ENCODE results near the gene ABHD12.

Gene ABHD12

DNA sequence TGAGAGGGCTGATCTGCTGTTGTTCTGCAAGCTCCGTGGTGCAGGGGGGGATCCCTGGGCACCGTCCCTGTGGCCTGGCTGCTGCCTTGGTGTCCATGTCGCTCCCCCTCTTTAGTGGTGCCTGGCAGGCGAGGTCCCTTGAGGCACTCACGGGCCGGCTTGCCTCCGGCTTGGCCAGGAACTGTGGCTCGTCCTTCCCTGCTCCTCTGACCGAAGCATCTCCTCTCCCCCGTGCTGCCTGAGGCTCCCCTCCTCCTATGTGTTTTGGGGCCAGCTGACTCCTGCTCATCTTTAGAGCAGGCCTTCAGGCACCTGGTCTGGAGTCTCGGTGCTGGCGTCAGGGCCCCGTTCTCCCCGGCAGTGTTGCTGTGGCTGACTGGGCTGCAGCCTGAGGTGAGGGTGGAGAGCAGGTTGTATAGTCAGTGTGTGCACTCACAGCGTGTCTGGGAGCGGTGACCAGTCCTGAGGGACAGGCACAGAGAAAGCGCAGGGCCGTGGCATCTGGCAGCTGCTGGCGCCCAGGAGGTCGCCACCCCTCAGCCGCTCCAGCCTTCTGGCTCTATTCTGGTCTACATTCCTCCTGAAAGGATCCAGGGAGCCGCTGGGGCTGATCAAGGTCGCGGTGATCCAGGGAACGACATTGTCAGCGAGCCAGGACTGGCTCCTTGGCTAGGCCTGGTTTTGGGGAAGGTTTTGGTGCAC lies 99.1 kb downstream of the ABHD12 start:
- DNase-seq (ENCODE audit: low read depth in 2 of 3, low spot score in 2 of 3): no peak

DNA sequence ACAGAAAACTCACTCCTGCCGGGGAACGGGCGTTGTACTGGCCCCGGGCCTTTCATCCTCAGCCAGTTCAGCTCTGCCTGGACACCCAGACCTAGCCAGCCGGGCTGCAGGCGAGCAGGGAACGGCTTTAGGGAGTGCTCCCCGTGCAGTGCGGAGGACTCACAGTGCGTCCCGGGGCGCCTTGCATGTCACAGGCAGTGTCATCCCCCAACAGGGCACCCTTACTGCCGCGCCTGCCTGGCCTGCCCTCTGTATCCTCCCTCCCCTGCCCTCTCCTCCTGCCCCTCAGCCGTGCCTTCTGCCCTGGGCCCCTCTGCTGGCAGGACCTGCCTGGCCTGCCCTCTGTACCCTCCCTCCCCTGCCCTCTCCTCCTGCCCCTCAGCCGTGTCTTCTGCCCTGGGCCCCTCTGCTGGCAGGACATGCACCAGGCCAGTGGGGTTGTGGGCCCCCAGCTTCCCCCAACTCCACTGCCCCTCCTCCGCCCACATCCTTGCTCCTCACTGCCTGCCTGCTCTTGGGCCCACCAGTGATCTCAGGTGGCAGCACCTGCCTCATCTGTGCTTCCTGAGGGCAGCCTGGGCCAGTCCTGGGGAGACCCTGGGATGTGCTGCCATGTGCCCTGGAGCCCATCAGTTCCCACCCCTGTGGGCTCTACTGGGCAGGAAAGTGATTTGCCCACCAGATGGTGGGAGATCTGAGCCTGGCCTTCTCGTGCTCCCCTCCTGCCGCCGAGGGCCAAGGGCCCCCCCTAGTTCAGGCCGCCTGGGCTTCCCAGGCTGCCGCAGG lies 99.8 kb downstream of the ABHD12 start:
- no peak for DNase-seq (ENCODE audit: low read depth in 2 of 3, low spot score in 2 of 3)

DNA sequence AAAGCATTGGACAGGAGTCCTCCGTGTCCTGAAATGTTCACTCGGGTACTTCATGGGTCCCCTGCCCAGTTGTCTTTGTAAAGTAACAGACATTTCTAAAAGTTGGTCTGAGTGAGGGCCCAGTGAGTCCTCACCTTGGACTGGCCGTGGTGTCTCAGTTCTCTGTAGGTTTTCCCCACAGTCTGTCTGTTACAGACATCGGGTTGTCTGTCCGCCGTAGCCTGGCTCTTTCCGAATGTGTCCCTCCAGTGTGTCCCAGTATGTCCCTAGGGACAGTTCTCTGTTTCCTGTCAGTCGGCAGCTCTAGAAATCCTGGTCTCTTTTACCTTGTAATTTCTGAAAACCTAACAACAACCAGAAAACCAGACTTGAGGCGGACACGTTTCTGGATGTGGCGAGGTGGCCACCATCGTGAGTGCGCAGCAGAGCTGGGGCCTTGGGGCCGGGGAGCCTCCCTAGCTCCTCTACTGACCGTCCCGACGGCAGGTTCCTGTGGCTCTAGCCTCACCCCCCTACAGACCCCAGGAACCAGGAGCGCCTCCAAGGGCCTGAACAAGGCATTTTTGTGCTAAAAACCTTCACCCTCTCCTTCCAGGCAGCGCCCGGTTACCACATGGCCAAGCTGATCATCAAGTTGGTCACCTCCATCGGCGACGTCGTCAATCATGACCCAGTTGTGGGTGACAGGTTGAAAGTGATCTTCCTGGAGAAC lies 100.6 kb downstream of the ABHD12 start:
- no peak for DNase-seq (ENCODE audit: low read depth in 2 of 3, low spot score in 2 of 3)

DNA sequence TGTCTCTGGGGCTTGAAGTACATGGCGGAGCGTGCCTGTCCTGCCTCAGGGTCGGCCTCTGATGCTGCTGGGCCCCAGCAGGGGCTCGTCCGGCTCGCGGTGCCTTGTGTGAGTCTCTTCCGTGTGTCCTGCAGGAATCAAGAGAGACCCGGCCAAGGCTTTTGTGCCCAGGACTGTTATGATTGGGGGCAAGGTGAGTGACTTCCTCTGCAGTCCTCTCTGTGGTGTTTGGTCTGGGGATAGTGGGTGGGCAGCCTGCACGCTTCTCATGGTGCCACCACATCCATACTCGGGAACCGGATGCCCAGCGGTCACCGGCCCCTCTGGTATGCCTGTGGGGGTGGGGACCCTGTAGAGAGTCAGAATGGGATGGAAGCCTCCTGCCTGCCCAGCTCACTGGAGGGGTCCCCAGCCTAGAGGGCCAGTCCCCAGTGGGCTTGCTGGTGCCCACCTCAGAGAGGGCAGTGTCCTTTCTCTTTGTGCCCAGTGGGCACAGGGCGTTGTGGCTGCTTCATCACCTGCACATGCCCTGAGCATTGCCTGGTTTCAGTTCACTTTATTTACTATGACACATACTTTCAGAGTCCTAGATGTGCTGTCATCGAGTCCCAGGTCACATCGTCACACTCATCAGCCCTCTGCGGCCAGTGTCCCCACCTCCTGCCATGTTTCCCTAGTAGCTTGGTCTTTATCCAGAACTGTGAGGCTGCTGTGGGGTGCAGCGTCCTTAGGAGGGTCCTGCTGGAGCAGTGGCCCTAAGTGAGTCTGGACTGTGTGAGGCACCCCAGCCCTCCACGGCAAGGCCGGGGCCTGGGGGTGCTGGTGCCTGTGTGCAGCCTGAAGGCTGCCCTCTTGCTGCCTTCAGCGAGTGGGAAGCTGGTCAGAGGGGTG lies 102.1 kb downstream of the ABHD12 start:
- DNase-seq (ENCODE audit: low read depth in 2 of 3, low spot score in 2 of 3): no peak

DNA sequence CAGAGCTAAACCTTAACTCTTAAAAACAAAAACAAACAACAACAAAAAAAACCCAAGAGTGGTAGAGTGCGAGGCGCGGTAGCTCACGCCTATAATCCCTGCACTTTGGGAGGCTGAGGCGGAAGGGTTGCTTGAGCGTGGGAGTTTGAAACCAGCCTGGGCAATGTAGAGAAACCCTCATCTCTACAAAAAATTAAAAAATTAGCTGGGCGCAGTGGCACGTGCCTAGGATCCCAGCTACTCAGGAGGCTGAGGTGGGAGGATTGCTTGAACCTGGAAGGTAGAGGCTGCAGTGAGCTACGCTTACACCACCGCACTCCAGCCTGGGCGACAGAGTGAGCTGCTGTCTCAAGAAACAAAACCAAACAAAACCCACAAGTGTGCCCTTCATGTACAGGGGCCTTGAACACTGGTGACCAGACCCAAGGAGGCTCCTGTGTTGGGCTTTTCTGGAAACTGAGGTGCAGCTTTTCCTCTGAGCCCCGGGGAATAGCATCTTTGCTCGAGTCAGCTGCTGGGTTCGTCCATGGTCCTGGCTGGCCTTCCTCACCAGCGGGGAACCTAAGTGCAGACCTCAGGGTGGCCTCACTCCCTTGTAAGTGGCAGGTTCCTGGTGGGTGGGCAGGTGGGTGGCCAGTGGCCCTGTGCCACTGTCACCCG lies 102.9 kb downstream of the ABHD12 start:
- no peak for DNase-seq (ENCODE audit: low read depth in 2 of 3, low spot score in 2 of 3)

DNA sequence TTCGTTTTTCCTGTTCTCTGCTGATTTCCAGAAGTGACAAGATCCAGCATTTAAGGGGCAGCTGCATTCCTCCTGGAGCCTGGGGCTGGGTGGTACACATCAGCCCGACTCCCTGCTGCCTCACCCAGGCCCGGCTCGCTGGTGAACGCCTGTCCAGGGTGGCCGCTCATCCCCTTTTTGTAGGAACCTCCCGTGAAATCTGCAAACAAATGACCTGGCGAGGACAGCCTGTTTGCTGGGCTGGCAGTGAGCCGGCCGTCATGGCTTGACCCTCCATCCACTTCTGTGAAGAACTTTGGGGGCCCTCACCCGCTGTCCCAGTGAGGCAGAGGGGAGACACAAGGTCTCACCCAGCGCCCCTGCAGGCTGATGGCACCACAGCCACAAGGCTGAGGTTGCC lies 103.7 kb downstream of the ABHD12 start:
- DNase-seq (ENCODE audit: low read depth in 2 of 3, low spot score in 2 of 3): no peak

DNA sequence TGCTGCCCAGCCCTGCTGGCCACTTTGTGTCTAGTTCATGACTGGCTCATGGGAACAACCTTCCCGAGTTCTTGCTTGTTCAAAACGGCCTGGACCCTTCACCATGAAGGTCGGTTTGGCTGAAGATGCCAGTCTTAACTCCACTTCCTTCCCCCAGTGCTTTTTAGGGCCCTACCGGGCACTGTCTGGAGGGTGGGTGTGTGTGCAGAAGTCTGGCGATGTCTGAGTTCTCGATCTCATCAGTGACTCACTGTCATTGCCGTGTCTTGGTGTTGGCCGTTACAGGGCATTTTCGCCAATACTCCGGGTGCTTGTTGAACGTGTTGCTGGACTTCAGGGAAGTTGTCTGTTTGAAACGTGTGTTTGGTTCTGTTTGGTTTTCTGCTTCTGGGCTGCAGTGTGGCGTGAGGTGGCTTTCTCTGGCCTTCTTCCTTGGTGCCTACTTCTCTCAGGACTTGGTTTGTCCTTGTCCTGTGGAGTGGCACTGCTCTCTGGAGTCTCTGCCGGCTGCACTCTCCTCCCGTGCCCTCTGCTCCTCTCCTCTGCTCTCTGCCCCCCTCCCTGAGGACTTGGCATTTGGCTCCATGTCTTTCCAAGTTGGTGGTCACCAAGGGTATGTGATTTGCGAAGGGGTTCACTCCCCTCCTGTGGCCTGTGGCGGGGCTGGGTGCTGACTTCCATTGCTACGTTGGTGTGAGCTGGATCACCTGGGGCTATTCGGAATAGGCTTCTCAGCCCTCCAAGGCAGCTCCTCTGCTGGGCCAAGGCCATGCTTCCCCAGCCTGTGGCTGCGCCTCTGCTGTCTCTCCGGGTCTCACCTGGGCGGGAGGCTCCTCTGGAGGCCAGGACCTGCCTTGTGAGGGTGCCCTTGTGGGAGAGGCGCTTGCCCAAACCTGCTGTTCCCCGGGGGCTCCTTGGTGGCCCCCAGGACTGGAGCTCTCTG lies 104.5 kb downstream of the ABHD12 start:
- no peak for DNase-seq (ENCODE audit: low read depth in 2 of 3, low spot score in 2 of 3)

DNA sequence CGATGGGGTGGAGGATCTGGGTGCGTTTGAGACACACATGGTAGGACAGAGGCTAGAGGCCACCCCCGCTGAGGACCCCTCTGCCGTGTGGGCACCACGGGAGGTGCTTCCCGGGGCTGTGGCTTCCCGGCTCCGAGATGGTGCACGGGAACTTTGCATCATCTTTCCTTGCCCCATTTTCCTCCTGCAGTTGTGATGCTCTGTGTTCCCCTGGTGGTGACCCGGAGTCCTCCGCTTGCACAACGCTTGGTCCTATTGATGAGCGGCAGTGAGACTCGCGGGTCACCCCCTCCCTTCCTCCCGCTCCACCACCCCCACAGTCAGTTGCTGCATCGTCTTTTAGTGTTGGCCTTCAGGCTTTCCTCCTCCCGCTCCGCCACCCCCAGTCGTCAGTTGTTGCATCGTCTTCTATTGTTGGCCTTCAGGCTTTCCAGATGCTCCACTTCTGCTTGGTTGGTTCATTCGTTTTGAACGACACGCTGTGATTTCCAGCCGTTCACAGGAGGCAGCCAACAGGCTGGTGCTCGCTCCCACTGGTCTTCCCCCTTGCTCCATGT lies 105.5 kb downstream of the ABHD12 start:
- no peak for DNase-seq (ENCODE audit: low read depth in 2 of 3, low spot score in 2 of 3)

DNA sequence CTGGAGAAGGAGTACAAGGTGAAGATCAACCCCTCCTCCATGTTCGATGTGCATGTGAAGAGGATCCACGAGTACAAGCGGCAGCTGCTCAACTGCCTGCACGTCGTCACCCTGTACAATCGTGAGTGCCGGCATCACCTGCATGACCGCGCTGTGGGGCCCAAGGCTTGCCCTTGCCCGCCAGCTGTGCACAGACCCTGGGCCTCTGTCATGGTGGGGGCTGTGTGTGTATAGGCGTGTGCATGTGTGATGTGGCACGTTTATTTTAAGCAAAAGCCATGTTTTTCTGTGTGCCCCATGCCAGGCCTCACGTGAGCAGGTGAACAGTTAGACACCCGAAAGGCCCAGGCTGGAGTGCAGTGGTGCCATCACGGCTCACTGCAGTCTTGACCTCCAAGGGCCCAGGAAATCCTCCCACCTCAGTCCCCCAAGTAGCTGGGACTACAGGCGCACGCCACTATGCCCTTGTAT lies 106.5 kb downstream of the ABHD12 start:
- no peak for DNase-seq (ENCODE audit: low read depth in 2 of 3, low spot score in 2 of 3)

DNA sequence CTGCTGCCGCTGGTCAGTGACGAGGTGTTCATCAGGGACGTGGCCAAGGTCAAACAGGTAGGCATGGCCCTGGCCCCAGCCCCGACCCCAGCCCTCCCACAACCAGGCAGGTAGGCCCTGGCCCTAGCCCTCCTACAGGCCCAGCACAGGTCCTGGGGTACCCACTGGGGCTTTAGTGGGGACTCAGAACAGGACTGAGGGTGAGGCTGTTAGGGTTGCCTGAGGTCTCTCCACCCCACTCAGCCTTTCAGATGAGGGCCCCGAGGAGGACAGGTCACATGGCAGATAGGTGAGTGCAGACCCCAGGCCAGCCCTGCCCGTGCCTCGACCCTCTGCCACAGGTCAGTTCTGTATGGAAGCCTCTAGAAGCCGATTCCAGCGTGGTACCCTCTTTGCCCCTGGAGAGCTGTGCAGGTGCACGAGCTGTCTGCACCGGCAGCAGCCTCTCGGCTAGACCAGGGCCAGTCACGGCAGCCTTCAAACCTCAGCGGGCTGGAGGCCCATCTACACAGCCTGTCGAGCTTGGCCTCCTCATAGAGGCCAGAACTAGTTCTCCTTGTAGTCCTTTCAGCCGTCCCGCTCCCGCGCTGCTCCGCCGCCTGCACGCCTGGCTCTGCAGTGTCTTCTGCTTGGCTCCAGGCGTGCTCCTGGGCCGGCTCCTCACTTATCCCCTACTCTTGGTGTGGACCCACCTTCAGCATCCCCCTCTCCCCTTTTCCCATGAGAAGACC lies 107.2 kb downstream of the ABHD12 start:
- DNase-seq (ENCODE audit: low read depth in 2 of 3, low spot score in 2 of 3): no peak

DNA sequence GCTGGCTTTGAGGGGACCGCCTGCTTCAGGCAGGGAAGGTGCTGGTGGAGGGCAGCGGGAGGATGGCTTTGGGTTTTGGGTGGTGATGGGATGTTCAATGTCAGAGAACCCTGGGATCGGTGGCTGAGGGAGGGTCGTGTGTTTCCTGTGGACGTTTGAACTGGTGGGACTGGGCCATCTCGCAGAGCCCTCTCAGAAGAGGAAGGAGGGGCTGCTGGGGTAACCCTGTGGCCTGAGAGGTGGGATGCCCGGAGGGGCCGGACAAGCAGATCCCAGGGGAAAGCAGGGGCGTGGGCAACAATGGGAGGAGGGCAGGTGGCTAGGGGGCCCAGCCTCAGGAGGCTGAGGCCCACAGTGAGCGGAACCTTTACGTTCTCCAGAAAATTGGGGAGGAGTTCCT lies 107.8 kb downstream of the ABHD12 start:
- DNase-seq (ENCODE audit: low read depth in 2 of 3, low spot score in 2 of 3): no peak

DNA sequence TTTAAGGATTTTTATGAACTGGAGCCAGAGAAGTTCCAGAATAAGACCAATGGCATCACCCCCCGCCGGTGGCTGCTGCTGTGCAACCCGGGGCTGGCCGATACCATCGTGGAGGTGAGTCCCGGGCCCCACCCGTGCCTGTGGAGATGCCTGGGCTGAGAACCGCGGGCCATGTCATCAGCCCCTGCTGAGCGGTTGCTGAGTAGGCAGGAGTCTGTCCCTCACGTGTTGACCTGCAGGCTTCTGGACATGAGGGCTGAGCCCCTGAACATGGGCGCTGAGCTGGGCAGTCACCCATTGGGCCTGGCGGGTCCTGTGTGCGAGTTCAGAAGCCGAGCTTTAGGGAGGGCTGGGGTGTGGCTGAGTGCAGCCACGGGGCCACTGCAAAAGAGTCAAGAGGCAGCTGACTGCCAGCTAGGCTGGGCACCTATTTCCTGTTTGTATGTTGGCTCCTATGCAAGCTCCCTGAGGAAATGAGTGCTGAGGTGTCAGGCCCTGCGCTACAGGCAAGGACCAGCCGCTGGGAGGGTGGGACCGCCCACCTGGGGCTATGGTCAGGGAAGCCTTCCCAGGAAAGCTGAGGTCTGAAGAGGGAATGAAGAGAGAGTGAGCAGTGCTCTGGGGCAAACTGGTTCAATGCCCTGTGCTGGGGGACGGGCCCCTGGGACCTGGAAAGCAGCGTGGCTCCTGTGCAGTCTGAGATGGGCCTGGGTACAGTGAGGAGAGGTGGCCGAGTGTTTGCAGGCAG lies 108.4 kb downstream of the ABHD12 start:
- no peak for DNase-seq (ENCODE audit: low read depth in 2 of 3, low spot score in 2 of 3)

DNA sequence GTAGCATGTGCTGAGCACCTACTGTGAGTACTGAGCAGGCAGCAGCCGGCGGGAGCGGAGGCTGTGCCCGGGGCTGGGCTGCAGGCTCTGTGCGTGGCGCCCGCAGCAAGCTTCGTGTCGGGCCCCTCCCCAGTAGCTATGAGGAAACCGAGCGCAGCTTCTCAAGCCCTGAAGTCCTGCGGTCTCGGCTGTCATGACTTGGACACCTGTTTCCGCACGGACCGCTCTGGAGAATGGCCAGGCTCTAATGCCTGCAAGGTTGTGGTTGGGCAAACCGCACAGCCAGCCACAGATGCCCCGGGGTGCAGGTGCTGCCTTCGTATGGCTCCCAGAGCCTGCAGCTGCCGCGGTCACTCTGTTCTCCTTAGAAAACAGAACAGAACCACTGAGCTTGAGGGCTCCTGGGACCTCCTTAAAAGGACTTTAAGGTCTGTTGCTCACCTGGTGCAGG lies 109.1 kb downstream of the ABHD12 start:
- no peak for DNase-seq (ENCODE audit: low read depth in 2 of 3, low spot score in 2 of 3)

DNA sequence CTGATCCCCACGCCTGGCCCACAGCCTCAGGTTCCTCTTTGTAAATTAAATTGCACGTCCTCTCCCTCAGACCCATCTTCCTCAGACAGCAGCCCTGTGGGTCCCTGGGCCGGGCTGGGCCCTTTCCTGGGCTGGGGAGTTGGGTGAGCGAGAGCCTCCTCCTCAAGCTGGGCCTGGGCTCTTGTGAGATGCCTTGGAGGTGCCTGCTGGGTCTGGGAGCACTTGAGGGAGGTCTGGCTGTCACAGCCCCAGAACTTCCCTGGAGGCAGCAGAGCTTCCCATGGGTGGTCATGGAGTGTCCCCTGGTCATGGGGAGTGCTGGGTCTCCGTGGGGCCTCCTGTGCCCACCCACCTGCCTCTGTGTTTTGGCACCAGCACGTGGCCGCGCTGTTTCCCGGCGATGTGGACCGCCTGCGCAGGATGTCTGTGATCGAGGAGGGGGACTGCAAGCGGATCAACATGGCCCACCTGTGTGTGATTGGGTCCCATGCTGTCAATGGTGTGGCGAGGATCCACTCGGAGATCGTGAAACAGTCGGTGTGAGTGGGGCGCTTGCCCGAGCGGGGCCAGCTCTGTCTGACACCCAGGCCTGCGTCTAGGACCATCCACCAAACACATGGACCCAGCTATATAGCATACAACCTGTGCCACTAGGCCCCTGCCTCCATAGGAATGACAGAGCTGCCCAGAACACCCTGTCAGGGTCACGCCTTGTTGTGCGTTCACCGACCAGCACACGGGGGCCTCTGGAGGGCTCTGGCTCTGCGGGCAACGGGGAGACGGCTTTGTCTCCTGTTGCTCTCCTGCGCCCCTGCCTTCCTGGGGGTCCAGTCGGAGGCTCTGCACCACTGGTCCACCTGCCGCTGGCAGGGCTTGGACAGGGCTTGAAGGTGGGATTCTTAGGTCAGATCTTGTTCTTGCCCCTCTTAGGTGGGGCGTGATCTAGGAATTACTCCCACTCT lies 109.8 kb downstream of the ABHD12 start:
- DNase-seq (ENCODE audit: low read depth in 2 of 3, low spot score in 2 of 3): no peak

DNA sequence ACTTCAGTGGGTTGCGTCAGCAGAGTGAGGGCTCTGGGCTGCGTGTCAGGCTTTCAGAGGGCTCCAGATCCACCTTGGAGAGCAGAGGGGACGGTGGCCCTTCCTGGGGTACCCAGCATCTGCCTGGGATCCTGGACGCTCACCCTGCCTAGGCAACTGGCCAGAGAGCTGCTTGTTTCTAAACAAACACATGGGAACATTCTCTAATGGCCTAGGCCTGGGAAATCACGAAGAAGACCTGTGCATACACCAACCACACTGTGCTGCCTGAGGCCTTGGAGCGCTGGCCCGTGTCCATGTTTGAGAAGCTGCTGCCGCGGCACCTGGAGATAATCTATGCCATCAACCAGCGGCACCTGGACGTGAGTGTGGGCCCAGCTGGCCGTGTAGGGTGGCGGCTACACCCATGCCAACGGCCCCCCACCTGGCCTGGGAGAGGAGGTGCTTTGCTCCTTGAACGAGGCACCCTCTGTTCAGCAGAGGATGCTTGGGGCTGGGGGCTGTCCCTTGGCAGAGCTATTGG lies 110.5 kb downstream of the ABHD12 start:
- DNase-seq (ENCODE audit: low read depth in 2 of 3, low spot score in 2 of 3): no peak

DNA sequence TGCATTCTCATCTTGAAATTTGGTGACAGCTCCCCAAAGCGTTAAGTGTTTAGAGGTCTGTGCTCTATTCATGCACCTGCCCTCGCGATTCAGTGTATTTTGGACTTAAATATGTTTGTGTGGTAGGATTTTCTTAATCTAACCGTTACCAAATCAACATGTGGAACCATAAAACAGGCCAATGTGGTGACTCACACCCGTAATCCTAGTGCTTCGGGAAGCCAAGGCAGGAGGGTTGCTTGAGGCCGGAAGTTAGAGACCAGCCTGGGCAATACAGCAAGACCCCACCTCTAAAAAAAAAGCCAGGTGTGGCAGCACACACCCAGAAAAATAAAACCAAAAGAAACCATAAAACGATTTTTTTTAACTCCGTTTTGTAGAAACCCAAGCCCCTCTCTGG lies 111.2 kb downstream of the ABHD12 start:
- DNase-seq (ENCODE audit: low read depth in 2 of 3, low spot score in 2 of 3): no peak

All from activated CD8-positive, alpha-beta memory T cell treated with anti-CD3 and anti-CD28 coated beads for 48 hours (primary cell).